Omental fat pad (tissue), 4 donors: ENCODE data around the gene FAM216B. TPM values are rescaled to one million over a fixed set of nuclear protein-coding genes. Genes with fewer than 3 reads are reported as not detected.

ENCODE experiments used
- ATAC-seq: fragments of 150-250 bp; one replicate; pipeline ENCODE4 v1.9.1; 2016; ENCODE audit warnings: mild to moderate bottlenecking, moderate library complexity; ENCODE audit not compliant: low FRiP score
- DNase-seq: peaks from one replicate; pipeline ENCODE4 v3.0.0-alpha.2; 2019; ENCODE audit warnings: low spot score
- total RNA-seq, 4 donors: library from RNA; depleted of rRNA; stranded (reverse); fragments of >200 nt; gene quantifications; one replicate each; pipeline ENCODE4 v1.1.0, GENCODE V29; 2016
- TF ChIP-seq, protein P1 (sequence below), 3 donors: fragments of 450-650 bp; IDR thresholded peaks; one replicate each; pipeline ENCODE4 v1.5.1; 2016 to 2017; ENCODE audit warnings: antibody characterized with exemption in 3 of 3, mild to moderate bottlenecking in 3 of 3, moderate library complexity in 2 of 3

The FAM216B gene
- total RNA-seq, 4 donors from 2014 or later = 0.12 to 1.0 TPM; not detected in 2

DNA sequence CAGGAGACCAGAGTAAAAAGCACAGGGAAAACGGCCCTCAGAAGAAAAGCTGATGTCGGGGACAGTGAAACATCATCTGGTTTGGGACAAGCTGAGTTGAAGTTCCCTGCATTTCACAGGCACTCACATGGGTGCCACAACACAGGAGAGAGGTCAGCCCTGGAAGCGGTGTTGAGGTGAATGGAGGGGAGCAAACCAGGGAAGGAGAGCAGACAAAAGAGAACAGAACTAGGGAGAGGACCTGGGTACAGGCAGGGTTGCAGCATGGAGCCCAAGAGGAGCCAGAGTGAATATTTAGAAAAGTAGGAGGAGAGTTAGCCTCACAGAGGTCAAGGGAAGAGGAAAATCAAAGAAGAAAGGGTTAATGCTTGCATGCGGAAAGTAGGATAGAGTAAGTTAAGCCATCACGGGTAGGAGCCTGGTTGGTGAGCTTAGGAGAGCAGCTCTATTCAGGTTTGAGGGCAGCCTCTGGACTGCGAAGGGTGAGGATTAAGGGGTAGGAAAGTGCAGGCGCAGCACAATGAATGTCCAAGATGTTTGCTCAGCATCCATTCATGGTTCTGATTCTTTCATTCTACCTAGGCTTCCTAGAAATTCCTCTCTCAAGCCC is 15.5 kb downstream of the FAM216B start:
- no peak for DNase-seq
- ATAC-seq = no peak
- TF ChIP-seq, protein P1, sequence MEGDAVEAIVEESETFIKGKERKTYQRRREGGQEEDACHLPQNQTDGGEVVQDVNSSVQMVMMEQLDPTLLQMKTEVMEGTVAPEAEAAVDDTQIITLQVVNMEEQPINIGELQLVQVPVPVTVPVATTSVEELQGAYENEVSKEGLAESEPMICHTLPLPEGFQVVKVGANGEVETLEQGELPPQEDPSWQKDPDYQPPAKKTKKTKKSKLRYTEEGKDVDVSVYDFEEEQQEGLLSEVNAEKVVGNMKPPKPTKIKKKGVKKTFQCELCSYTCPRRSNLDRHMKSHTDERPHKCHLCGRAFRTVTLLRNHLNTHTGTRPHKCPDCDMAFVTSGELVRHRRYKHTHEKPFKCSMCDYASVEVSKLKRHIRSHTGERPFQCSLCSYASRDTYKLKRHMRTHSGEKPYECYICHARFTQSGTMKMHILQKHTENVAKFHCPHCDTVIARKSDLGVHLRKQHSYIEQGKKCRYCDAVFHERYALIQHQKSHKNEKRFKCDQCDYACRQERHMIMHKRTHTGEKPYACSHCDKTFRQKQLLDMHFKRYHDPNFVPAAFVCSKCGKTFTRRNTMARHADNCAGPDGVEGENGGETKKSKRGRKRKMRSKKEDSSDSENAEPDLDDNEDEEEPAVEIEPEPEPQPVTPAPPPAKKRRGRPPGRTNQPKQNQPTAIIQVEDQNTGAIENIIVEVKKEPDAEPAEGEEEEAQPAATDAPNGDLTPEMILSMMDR (IDR thresholded peaks at IDR 0.05) = no peak

DNA sequence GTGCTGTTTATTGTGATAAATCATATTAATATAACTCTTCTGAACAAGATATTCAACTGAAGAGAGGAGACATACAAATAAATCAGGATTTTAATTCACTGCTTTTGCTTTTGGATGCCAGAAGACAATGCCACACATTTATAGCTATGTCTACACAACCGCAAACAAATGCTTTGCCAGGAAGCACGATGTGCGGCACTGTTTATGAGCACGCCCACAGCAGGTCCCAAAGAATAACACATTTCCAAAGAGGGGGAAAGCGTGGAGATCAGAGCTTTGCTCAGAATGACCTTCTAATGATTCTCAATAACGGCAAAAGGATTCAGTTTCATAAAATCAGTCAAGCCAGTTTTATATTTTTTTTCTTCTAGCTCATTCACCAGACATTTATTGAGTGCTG is 16.7 kb downstream of the FAM216B start:
- TF ChIP-seq, protein P1 (IDR thresholded peaks at IDR 0.05) = no peak
- no peak for ATAC-seq
- no peak for DNase-seq

GRCh38 chr13:42800109-42800643 is 18.8 kb downstream of the FAM216B start:
- DNase-seq = no peak
- no peak for ATAC-seq
- TF ChIP-seq, protein P1 (IDR thresholded peaks at IDR 0.05) = no peak

DNA sequence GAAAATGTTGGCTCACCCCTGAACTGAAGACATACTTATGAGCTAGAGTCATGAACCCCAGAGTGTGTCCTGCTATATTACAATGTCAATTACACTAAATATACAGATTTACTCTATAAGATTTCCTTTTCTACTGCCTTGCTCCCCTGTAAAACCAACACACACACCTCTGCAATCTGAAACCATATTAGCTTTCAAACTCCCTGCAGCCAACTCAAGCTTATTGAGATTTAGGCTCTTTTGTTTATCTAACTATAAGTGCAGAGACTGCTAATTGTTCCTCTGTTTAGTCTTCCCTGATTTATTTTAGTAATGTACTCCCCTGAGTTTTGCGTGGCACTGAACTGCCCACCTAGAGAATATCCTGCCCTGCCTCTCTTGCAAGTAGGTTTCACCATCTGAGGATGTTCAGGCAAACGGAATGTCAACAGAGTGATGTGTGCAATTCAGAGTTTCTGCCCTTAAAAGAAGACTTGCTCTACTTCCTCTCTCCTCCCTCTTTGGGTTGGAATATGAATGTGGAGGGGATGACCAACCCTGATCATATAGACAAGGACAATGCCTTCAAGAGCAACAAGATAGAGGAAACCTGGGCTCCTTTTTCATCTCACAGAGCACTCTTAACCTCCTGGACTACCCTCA is 22.3 kb downstream of the FAM216B start:
- DNase-seq = no peak
- no peak for ATAC-seq
- TF ChIP-seq, protein P1 (IDR thresholded peaks at IDR 0.05) = no peak

DNA sequence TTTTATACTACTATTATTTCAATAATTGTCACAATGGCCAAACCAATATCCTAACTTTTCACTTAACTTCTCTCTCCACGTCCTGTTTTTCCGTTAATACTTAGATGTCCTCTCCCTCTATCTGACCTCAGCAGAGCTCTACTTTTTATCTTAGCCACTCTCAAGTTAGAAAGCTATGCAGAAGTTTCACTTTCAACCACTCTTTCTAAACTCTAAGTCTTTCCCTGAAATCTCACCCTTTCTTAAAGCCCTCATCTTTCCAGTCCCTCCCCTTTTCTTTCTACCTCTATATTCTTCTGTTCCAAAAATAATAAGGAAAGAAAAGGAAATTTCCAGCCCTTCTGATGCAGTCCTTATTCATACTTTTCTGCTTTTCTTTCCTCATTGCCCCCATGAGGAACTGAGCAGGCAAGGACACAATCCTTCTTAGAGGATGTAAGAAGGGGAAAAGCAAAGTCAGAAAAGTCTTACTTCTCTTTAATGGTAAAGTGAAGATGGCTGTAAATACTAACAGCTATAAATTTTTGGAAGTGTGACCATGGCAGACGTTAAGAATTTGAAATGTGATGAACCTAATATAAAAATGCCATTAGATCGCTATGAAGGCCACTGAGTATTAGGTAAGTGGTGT is 23.0 kb downstream of the FAM216B start:
- DNase-seq (no peak), ATAC-seq (no peak)
- TF ChIP-seq, protein P1 (IDR thresholded peaks at IDR 0.05) = no peak

DNA sequence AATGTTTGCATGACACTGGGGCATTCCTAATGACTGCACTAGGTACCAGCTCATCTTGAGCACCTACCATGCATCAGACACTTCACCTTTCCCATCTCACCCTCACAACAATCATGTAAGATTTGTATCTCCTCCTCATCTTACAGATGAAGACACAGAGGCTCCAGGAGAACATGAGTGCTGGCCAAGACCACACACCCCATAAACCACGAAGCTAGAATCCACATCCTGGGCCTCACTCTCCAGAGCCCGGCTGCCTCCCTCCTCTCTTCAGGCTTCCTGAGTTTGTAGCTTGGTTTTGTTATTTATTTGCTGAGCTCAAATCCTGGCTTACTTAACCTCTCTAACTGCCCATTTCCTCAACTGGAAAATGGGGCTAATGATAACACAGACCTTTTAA is 25.9 kb downstream of the FAM216B start:
- no peak for ATAC-seq
- TF ChIP-seq, protein P1 (IDR thresholded peaks at IDR 0.05) = no peak
- no peak for DNase-seq
